Naive B cell (primary cell): Measurements from ENCODE around the gene BOLA2. TPM values are rescaled to one million over a fixed set of nuclear protein-coding genes. Genes with fewer than 3 reads are reported as not detected.
"Not testable (repeated sequence)": the region's sequence is repeated elsewhere in the genome, so short reads cannot be mapped to it uniquely, and the experiment has no call there.

Experiments
- ATAC-seq, 2 donors: fragments of 150-1000 bp; cut with Tn5 transposase; 2 replicates each; pipeline ENCODE4 v1.10.0; 2021; ENCODE audit warnings: low read depth in 2 of 2, mild to moderate bottlenecking in 2 of 2, moderate library complexity in 2 of 2
- DNase-seq: peaks from one replicate; pipeline ENCODE4 v3.0.0; 2022
- H3K27ac Mint-ChIP-seq, 6 donors: one replicate each; pipeline ENCODE4 v1.8.0; 2020 to 2022; ENCODE audit warnings: mild to moderate bottlenecking in 6 of 6, mixed read lengths in 6 of 6, moderate library complexity in 5 of 6, inconsistent platforms in 2 of 6
- H3K27me3 Mint-ChIP-seq, 3 donors: one replicate each; pipeline ENCODE4 v1.8.0; 2021 to 2022; ENCODE audit warnings: mixed read lengths in 3 of 3, mild to moderate bottlenecking in 1 of 3
- H3K36me3 Mint-ChIP-seq, 2 donors: one replicate each; pipeline ENCODE4 v1.8.0; 2020 to 2022; ENCODE audit warnings: mixed read lengths in 2 of 2, inconsistent platforms in 1 of 2, mild to moderate bottlenecking in 1 of 2
- H3K4me1 Mint-ChIP-seq, 3 donors: one replicate each; pipeline ENCODE4 v1.8.0; 2020 to 2022; ENCODE audit warnings: mixed read lengths in 3 of 3, inconsistent platforms in 1 of 3, mild to moderate bottlenecking in 1 of 3, moderate library complexity in 1 of 3
- H3K4me3 Mint-ChIP-seq, 8 donors: one replicate each; pipeline ENCODE4 v1.8.0; 2020 to 2022; ENCODE audit warnings: mild to moderate bottlenecking in 8 of 8, mixed read lengths in 8 of 8, moderate library complexity in 8 of 8, inconsistent platforms in 2 of 8
- H3K9me3 Mint-ChIP-seq, 7 donors: one replicate each; pipeline ENCODE4 v1.8.0; 2020 to 2022; ENCODE audit warnings: mixed read lengths in 7 of 7, mild to moderate bottlenecking in 5 of 7, inconsistent platforms in 2 of 7, moderate library complexity in 1 of 7
- polyA plus RNA-seq, 6 donors: library from polyadenylated mRNA; unstranded; fragments of 300-500 nt; fragmentation: Illumina TruSeq; gene quantifications; one replicate each; pipeline ENCODE4 v1.2.3, GENCODE V29; 2021; ENCODE audit warnings: low read depth in 6 of 6

Gene BOLA2
- polyA plus RNA-seq = 10 to 100 TPM; 17.3 to 35.5 (median 27.3) TPM

DNA sequence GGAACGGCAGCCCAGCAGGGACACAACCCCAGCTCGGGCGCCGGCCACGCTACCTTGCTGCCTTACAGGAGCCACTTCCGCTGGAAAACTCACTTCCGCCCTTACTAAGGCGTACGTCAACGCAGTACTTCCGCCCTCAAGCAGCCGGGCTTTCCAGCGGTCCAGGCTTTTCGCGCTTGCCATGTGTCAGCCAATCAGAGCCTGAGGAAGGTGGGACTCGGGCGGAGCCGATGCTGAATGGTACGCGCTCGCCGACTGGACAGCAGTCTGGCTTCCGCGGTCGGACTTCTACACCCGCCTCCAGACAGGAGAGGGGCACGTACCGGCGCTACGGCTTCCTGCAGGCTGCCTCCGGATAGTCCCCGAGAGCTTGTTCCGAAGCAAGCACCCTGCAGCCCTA, at the start of gene BOLA2, which contains the start of gene SLX1B:
TSS of gene BOLA2 (minus strand) at position 83 of the 400 bp plus-strand sequence. CDS start 98 bp downstream, outside the sequence.
TSS of gene SLX1B (plus strand) at position 265 of the 400 bp plus-strand sequence.
- not testable (repeated sequence) for H3K4me1 Mint-ChIP-seq, H3K36me3 Mint-ChIP-seq, H3K9me3 Mint-ChIP-seq, DNase-seq, H3K27ac Mint-ChIP-seq, H3K4me3 Mint-ChIP-seq, H3K27me3 Mint-ChIP-seq
- peak; percentile 86 to 88 for ATAC-seq

DNA sequence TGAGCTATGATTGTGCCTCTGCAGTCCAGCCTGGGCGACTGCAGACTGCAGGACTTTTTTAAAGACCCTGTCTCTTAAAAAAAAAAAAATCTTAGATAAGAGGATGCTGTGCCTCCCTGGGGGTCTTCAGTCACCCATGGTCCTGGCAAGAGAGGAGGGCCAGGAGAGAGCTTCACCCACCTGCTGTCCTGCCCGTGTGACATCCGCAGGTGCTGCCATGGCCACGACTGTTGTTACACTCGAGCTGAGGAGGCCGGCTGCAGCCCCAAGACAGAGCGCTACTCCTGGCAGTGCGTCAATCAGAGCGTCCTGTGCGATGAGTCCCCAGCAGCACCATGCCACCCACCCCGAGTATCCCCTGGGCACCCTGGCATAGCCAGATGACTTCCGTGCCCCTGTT, 28.1 kb upstream of the BOLA2 start:
- H3K27ac Mint-ChIP-seq, DNase-seq, H3K36me3 Mint-ChIP-seq, H3K27me3 Mint-ChIP-seq, H3K4me3 Mint-ChIP-seq, ATAC-seq, H3K9me3 Mint-ChIP-seq, H3K4me1 Mint-ChIP-seq: not testable (repeated sequence)

DNA sequence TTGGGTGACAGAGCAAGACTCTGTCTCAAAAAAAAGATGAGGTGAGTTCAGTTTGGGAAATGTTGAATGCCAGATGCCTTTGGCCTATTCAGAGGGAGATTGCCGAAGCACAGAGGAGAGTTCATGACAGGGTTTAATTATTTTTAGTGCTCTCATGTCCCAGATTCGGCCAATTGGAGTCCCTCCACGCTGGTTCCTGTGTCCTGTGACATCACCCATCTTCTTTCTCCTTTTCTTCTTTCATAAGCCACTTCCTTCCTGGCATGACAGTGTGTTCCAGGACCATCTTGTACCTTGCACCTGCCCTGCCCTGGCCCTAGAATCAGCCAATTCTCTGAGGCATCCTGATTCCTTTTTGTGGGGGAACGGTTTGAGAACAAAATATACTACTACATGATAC, 17.9 kb upstream of the BOLA2 start:
- not testable (repeated sequence) for ATAC-seq, DNase-seq, H3K27me3 Mint-ChIP-seq, H3K27ac Mint-ChIP-seq, H3K36me3 Mint-ChIP-seq, H3K4me1 Mint-ChIP-seq, H3K4me3 Mint-ChIP-seq, H3K9me3 Mint-ChIP-seq

DNA sequence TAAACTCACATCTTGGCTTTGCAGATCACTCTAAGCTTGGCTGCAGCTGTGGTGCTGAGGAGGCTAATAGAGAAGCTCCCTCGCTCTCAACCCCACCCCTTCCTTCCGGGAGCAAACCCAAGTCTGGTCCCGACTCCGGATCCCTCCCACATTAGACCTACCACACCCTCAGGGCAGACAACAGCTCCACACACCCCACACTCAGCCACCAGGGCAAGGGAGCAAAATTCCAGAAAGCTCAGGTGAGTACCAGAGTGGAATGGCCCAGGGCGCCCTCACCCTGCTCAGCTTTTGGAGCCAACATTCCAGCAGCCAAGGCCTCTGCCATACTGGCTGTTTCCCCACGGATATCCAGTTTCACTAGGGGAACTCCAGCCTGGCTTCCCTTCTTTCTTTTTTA, 15.5 kb upstream of the BOLA2 start:
- ATAC-seq = peak; percentile 11 to 46
- peak overlapping the region in 3 of 8 donors; percentile 15 to 72 (median 39) for H3K4me3 Mint-ChIP-seq
- H3K27me3 Mint-ChIP-seq, H3K36me3 Mint-ChIP-seq, H3K9me3 Mint-ChIP-seq, H3K4me1 Mint-ChIP-seq, H3K27ac Mint-ChIP-seq: not testable (repeated sequence)
- DNase-seq = peak; percentile 6

DNA sequence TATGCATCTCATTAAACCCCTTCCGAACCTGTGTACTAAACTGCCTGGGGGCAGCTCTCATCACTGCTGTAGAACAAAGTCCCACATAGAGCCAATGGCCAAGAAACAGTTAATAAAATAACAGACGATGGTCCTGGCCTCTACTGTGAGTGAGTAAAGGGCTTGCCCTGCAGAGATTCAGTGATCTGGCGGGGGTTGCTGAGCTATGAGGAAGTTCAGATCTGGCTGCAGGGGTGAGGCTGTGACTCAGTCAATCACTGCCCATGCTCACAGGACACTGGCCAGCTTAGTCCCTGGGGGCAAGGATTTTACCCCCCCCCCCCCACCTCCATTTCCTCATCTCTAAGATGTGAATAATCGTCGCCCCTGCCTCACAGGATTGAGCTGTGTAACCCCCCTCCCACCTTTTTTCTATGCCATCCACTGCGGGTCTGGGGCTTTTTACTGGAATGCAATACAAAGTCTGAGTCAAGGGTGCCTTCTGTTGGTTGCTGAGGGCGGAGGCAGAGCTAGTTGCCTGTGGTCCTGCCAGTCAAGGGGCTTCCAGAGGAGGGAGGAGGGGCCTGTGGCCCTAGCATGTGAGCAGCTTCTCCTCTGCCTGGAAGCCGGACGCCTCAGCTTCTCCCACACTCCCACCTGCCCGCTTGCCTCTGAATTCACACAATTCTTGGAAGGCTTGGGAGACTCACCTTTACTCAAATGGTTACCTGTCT, 13.7 kb upstream of the BOLA2 start:
- H3K9me3 Mint-ChIP-seq, H3K4me3 Mint-ChIP-seq, DNase-seq, H3K27ac Mint-ChIP-seq, H3K4me1 Mint-ChIP-seq, H3K36me3 Mint-ChIP-seq, H3K27me3 Mint-ChIP-seq: not testable (repeated sequence)
- ATAC-seq = peak; percentile 46 to 55

DNA sequence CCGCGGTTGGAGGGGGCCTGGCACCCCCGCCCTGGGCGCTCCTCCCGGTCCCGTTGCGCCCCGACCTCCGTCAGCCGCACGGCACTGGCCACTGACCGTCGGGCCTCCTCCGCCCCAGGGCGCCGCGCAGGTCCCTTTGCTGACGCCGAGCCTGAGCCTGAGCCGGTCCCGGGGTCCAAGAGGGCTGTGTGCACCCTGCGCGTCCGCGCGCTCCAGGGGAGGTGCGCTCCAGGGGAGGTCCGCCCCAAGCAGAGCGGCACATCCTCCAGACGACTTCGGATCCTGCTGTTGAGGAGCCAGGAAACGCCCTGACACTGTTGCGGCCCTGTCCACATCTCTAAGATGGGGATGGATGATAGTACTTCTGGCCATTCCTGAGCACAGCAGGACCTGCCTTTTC, 12.8 kb upstream of the BOLA2 start:
- H3K27ac Mint-ChIP-seq, H3K4me1 Mint-ChIP-seq, H3K4me3 Mint-ChIP-seq, H3K27me3 Mint-ChIP-seq, H3K9me3 Mint-ChIP-seq, H3K36me3 Mint-ChIP-seq, DNase-seq: not testable (repeated sequence)
- ATAC-seq = peak; percentile 29 to 38

DNA sequence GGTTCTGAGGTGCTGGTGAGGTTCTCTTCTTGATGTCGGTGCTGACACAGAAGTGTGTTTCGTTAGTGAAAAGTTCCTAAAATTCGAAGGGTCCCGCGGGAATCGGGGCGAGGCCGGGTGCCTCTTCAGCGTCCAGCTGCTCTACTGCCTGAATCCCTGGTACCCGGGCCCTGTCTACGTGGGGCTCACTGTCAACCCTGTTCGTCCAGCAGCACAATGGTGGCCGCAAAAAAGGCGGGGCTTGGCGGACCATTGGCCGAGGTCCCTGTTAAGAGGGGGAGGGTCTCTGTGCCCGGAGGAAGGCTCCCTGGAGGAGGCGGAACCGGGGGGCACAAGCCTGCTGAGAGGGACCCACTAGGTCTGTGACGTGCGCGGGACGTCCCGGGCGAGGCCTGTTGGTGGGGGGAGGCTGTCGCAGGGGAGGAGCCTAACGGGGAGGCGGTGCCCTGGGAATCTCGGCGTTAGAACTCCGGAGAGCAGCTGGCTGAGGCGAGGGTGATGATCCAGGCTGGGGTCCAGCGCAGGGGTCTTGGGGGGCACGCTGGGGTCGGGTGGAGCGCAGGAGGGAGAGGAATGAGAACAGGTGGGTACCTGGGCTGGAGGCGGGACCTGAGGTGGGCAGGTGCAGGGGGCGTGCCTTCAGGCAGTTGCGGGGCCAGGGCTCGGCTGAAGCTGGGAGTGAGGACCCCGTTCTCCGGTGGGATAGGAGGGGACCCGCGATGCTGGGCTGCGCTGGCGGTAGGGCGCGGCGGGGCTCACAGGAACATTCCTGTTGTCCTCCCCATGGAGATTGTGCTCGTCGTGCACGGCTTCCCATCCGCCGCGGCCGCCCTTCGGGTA, 12.1 kb upstream of the BOLA2 start:
- H3K4me1 Mint-ChIP-seq, DNase-seq, H3K4me3 Mint-ChIP-seq, H3K27me3 Mint-ChIP-seq, H3K36me3 Mint-ChIP-seq, H3K9me3 Mint-ChIP-seq, H3K27ac Mint-ChIP-seq: not testable (repeated sequence)
- peak; percentile 75 to 78 for ATAC-seq

DNA sequence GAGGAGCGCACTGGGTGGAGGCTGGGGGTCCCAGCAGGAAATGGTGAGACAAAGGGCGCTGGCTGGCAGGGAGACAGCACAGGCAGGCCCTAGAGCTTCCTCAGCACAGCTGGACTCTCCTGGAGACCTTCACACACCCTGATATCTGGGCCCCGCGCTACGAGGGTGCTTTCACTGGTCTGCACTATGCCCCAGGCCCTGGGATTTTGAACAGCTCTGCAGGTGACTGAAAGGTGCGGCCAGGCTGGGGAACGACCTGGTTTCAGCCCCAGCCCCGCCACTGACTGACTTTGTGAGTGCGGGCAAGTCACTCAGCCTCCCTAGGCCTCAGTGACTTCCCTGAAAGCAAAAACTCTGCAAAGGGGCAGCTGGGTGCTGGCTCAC, 6.5 kb upstream of the BOLA2 start:
- not testable (repeated sequence) for DNase-seq, ATAC-seq, H3K36me3 Mint-ChIP-seq, H3K9me3 Mint-ChIP-seq, H3K27me3 Mint-ChIP-seq, H3K4me3 Mint-ChIP-seq, H3K27ac Mint-ChIP-seq, H3K4me1 Mint-ChIP-seq

DNA sequence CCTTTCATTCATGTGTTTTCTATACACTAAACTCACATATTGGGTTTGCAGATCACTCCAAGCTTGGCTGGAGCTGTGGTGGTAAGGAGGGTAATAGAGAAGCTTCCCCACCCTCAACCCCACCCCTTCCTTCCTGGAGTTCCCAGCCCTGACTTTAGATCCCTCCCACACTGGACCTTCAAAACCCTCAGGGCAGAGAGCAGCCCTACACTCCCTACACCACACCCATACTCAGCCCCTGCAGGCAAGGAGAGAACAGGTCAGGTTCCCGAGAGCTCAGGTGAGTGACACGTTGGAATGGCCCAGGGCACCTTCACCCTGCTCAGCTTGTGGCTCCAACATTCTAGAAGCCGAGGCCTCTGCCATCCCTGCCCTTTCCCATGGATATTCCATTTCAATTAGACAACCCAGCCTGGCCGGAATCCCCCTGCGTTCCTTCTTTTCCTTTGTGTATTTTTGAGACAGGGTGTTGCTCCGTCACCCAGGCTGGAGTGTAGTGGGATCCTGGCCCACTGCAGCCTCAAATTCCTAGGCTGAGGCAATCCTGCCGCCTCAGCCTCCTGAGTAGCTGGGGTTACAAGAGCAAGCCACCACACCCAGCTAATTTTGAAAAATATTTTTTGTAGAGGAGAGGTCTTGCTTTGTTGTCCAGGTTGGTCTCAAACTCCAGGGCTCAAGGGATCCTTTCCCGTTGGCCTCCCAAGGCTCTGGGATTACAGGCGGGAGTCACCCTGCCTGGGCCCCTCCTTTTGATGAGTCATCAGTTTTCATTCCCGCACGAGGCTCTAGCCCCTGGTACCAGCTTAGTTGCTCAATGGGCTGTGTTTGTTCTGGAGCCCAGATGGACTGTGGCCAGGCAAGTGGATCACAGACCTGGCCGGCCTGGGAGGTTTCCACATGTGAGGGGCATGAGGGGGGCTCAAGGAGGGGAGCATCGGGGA, 5.8 kb upstream of the BOLA2 start, which contains the start of gene SULT1A4:
TSS of gene SULT1A4 (plus strand) at position 208 of the 941 bp plus-strand sequence. CDS start 1,473 bp downstream, outside the sequence.
- H3K27me3 Mint-ChIP-seq, DNase-seq, H3K4me1 Mint-ChIP-seq, H3K36me3 Mint-ChIP-seq, H3K4me3 Mint-ChIP-seq, H3K9me3 Mint-ChIP-seq, H3K27ac Mint-ChIP-seq, ATAC-seq: not testable (repeated sequence)

DNA sequence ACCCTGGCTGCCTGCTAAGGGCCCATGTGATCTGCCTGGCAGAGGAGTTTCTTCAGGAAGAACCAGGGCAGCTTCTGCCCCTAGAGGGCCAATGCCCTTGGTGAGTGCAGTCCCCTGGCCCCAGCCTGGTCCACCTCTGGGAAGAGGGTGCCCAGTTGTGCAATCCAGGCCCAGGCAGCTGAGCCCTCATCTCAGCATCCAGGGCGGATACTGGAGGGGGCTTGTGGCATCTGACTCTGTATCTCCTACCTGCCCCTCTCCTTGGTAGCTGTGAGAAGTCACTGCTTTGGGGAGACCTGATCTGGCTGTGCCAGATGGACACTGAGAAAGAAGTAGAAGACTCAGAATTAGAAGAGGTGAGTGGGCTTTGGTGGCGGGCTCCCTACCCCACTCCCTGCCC, 3.5 kb upstream of the BOLA2 start:
- not testable (repeated sequence) for H3K36me3 Mint-ChIP-seq, ATAC-seq, H3K27me3 Mint-ChIP-seq, H3K4me1 Mint-ChIP-seq, H3K4me3 Mint-ChIP-seq, H3K9me3 Mint-ChIP-seq, DNase-seq, H3K27ac Mint-ChIP-seq

DNA sequence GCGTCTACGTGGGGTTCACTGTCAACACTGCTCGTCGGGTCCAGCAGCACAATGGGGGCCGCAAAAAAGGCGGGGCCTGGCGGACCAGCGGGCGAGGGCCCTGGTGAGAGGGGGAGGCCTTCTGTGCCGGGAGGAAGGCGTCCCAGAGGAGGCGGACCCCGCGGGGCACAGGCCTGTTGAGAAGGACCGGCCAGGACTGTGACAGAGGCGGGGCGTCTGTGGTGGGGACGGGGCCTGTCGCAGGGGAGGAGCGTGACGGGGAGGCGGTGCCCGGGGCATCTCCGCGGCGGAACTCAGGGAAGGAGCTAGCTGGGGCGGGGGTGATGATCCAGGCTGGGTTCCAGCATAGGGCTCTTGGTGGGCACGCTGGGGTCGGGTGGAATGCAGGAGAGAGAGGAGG, 677 bp upstream of the BOLA2 start:
- DNase-seq, H3K9me3 Mint-ChIP-seq, H3K4me1 Mint-ChIP-seq, H3K4me3 Mint-ChIP-seq, H3K27me3 Mint-ChIP-seq, H3K27ac Mint-ChIP-seq, H3K36me3 Mint-ChIP-seq: not testable (repeated sequence)
- ATAC-seq = peak; percentile 65 to 66

DNA sequence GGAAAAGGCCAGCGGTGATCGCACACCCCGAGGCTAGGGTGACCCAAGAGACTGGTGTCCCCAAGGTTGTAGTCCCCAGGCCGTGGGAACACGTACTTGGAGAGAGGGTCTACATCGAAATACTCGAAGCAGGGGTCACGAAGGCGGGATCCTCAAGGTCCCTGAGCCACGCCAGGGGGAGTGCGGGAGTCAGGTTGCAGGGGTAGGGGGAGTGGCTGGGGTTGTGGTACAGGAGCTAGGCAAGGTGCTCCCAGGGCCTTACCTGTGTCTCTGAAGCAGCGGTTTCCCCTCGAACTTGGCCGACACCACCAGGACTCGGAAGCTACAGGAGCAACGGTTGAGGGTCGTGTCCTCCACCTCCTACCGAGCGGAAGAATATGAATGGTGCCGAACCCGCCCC, 397 bp downstream of the BOLA2 start:
- H3K4me3 Mint-ChIP-seq, H3K4me1 Mint-ChIP-seq, H3K36me3 Mint-ChIP-seq, H3K27ac Mint-ChIP-seq, H3K27me3 Mint-ChIP-seq, H3K9me3 Mint-ChIP-seq, DNase-seq: not testable (repeated sequence)
- peak; percentile 19 to 22 for ATAC-seq

DNA sequence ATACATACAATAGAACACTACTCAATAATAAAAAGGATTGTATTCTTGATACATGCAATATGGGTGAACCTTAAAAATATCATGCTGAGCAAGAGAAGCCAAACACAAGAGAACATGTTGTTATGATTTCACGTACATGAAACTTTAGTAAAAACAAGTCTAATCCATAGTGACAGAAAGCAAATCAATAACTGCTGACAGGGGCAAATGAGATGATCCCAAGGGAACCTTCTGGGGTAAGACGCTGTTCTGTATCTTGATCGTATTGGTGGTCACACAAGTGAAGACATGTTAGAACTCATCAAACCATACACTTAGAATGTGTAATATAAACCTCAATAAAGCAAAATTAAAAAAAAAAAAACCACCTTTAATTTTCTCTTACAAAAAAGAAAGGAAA, 28.8 kb downstream of the BOLA2 start:
- not testable (repeated sequence) for H3K27me3 Mint-ChIP-seq, H3K27ac Mint-ChIP-seq, ATAC-seq, H3K4me3 Mint-ChIP-seq, H3K36me3 Mint-ChIP-seq, DNase-seq, H3K9me3 Mint-ChIP-seq
- peaks cover 5 to 16% (median 11%) of the 10 kb centered on the region in 3 donors for H3K4me1 Mint-ChIP-seq
